BLaER1 treated with 17β-estradiol and CSF1 and Interleukin-3, amounts not matched to agents 10 nM and 100 nM (cell line): Measurements from ENCODE around the gene USP6NL.

Source experiments
- H3K27ac ChIP-seq, 11 experiments: shearing (Covaris generic); formaldehyde crosslinking; 2 replicates each; pipeline ENCODE4 v1.8.1; 2022
- H3K27me3 ChIP-seq, 11 experiments: shearing (Covaris generic); formaldehyde crosslinking; 2 replicates each; pipeline ENCODE4 v1.8.1; 2022
- H3K36me3 ChIP-seq, 11 experiments: shearing (Covaris generic); formaldehyde crosslinking; 2 replicates each; pipeline ENCODE4 v1.8.1; 2022
- H3K4me1 ChIP-seq, 10 experiments: shearing (Covaris generic); formaldehyde crosslinking; 2 replicates each; pipeline ENCODE4 v1.8.1; 2022
- H3K4me2 ChIP-seq, 11 experiments: shearing (Covaris generic); formaldehyde crosslinking; 2 replicates each; pipeline ENCODE4 v1.8.1; 2022
- H3K4me3 ChIP-seq, 10 experiments: shearing (Covaris generic); formaldehyde crosslinking; 2 replicates each; pipeline ENCODE4 v1.8.1; 2022
- H3K9ac ChIP-seq, 11 experiments: shearing (Covaris generic); formaldehyde crosslinking; 2 replicates each; pipeline ENCODE4 v1.8.1; 2022
- H3K9me3 ChIP-seq, 11 experiments: shearing (Covaris generic); formaldehyde crosslinking; replicated peaks in 1 of 11; 2 replicates each; pipeline ENCODE4 v1.8.1; 2022
- H4K20me1 ChIP-seq, 11 experiments: shearing (Covaris generic); formaldehyde crosslinking; 2 replicates each; pipeline ENCODE4 v1.8.1; 2022
- Cebpa-rat ChIP-seq, 11 experiments: shearing (Covaris generic); IDR thresholded peaks; 2 replicates each; pipeline ENCODE4 v1.8.1; 2022

Gene USP6NL

DNA sequence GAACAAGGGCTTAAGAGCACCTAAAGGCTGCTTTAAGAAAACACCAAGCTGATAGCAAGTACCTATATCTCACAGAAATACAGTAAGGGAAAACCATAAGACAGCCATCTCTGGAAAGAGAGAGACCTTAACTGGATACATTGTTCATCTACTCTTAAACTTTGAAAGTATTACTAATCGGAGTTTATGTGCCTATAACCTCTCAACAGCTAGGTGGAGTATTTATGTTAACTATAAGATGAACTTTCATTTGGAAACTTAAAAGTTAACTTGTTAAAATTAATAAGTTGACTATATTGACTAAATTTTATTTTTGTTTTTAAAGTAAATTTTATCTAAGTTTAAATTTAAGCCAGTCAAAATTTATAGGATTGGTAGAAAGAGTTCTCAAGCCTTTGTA is 90.6 kb downstream of the USP6NL start:
- H3K4me1 ChIP-seq = peaks cover 5 to 27% (median 15%) of the 10 kb centered on the region in 10 experiments; a peak in 19 of 20 replicates
- no peak overlapping the region for H3K4me2 ChIP-seq
- H4K20me1 ChIP-seq = peaks cover 0 to 9% (median 0%) of the 10 kb centered on the region in 11 experiments; a peak in 4 of 22 replicates
- peaks cover 18 to 55% (median 35%) of the 10 kb centered on the region in 11 experiments; a peak in 20 of 22 replicates for H3K36me3 ChIP-seq
- H3K9ac ChIP-seq = no peak overlapping the region
- no peak for TF ChIP-seq Cebpa-rat (IDR thresholded peaks at IDR 0.05)
- no peaks in the 10 kb centered on the region for H3K27me3 ChIP-seq
- H3K27ac ChIP-seq = no peak overlapping the region
- no peak overlapping the region for H3K4me3 ChIP-seq
- no peaks in the 10 kb centered on the region for H3K9me3 ChIP-seq

DNA sequence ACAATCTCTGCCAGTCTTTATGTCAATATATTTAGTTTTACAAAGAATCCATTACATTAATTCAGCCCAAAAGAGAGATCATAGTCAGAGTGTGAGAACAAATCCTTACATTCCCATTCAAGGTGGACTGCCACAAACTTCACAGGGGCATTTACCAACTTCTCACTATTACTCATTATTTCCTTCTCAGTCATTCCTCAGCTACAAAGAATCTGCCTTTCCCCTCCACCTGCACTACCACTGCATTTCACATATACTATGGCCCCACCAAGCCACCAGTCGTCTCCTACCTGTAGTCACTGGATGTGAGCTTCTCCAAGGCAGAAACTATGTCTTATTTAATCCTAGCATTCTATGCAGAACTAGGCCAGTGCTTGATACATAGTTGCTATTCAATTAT is 94.3 kb downstream of the USP6NL start:
- Histone ChIP-seq H3K4me1 (peaks cover 5 to 20% (median 16%) of the 10 kb centered on the region in 10 experiments; a peak in 19 of 20 replicates), H3K4me3 (no peak overlapping the region), H4K20me1 (peaks cover 0 to 10% (median 0%) of the 10 kb centered on the region in 11 experiments; a peak in 4 of 22 replicates), H3K27ac (no peak overlapping the region), H3K9ac (no peak overlapping the region), H3K36me3 (peaks cover 0 to 33% (median 16%) of the 10 kb centered on the region in 11 experiments; a peak in 15 of 22 replicates), H3K4me2 (peak overlapping the region in 7 of 11 experiments; percentile 1 to 81 (median 43); a peak in 10 of 22 replicates), H3K27me3 (no peaks in the 10 kb centered on the region), H3K9me3 (no peaks in the 10 kb centered on the region)
- no peak for TF ChIP-seq Cebpa-rat (IDR thresholded peaks at IDR 0.05)

- Histone ChIP-seq H3K27ac (peak overlapping the region in 8 of 11 experiments; percentile 0 to 57 (median 24); a peak in 9 of 22 replicates), H3K4me1 (peaks cover 5 to 18% (median 16%) of the 10 kb centered on the region in 10 experiments; a peak in 19 of 20 replicates), H4K20me1 (peaks cover 0 to 10% (median 0%) of the 10 kb centered on the region in 11 experiments; a peak in 4 of 22 replicates), H3K4me3 (no peak overlapping the region), H3K36me3 (peaks cover 0 to 26% (median 12%) of the 10 kb centered on the region in 11 experiments; a peak in 15 of 22 replicates), H3K9me3 (no peaks in the 10 kb centered on the region), H3K4me2 (peak overlapping the region; percentile 5 to 81 (median 43); a peak in 19 of 22 replicates), H3K9ac (peak overlapping the region in 1 of 11 experiments; percentile 16; a peak in 2 of 22 replicates), H3K27me3 (no peaks in the 10 kb centered on the region)
- no peak for TF ChIP-seq Cebpa-rat (IDR thresholded peaks at IDR 0.05)
Measured at GRCh38 chr10:11516431-11516746, 95.1 kb downstream of the USP6NL start.

- Histone ChIP-seq H4K20me1 (peaks cover 0 to 10% (median 0%) of the 10 kb centered on the region in 11 experiments; a peak in 4 of 22 replicates), H3K4me2 (peak overlapping the region; percentile 5 to 81 (median 43); a peak in 19 of 22 replicates), H3K4me3 (no peak overlapping the region), H3K4me1 (peaks cover 5 to 18% (median 16%) of the 10 kb centered on the region in 10 experiments; a peak in 19 of 20 replicates), H3K27me3 (no peaks in the 10 kb centered on the region), H3K9ac (peak overlapping the region in 1 of 11 experiments; percentile 16; a peak in 2 of 22 replicates), H3K36me3 (peaks cover 0 to 25% (median 12%) of the 10 kb centered on the region in 11 experiments; a peak in 15 of 22 replicates), H3K9me3 (no peaks in the 10 kb centered on the region), H3K27ac (peak overlapping the region in 8 of 11 experiments; percentile 0 to 57 (median 24); a peak in 9 of 22 replicates)
- no peak for TF ChIP-seq Cebpa-rat (IDR thresholded peaks at IDR 0.05)
Measured at GRCh38 chr10:11515596-11516430, 95.6 kb downstream of the USP6NL start.

GRCh38 chr10:11513727-11514126 is 97.7 kb downstream of the USP6NL start:
- Histone ChIP-seq H3K27me3 (no peaks in the 10 kb centered on the region), H3K36me3 (peaks cover under 1 to 21% (median 9%) of the 10 kb centered on the region in 11 experiments; a peak in 10 of 22 replicates), H3K9me3 (no peaks in the 10 kb centered on the region), H4K20me1 (peaks cover 0 to 6% (median 0%) of the 10 kb centered on the region in 11 experiments; a peak in 4 of 22 replicates), H3K9ac (no peak overlapping the region), H3K4me1 (peaks cover 5 to 22% (median 16%) of the 10 kb centered on the region in 10 experiments; a peak in 19 of 20 replicates), H3K27ac (no peak overlapping the region), H3K4me2 (no peak overlapping the region), H3K4me3 (no peak overlapping the region)
- no peak for TF ChIP-seq Cebpa-rat (IDR thresholded peaks at IDR 0.05)

DNA sequence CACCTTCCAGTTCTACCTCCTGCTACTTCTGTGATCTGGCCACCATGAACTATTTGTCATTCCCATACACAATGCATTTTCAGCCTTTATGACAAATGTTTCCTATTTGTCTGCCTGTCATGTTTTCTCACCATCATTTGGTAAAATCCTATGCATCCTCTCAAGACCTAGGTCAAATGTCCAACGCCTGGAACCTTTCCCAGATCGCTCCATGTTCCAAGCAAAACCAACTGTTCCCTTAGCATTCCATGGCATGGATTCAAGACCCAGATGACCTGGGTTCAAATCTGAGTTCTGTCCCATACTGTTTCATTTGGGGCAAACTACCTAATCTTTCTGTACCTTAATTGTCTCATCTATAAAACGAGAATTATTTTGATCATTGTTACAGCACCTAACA is 98.9 kb downstream of the USP6NL start:
- peaks cover 0 to 6% (median 0%) of the 10 kb centered on the region in 11 experiments; a peak in 4 of 22 replicates for H4K20me1 ChIP-seq
- no peak for TF ChIP-seq Cebpa-rat (IDR thresholded peaks at IDR 0.05)
- H3K9ac ChIP-seq = no peak overlapping the region

DNA sequence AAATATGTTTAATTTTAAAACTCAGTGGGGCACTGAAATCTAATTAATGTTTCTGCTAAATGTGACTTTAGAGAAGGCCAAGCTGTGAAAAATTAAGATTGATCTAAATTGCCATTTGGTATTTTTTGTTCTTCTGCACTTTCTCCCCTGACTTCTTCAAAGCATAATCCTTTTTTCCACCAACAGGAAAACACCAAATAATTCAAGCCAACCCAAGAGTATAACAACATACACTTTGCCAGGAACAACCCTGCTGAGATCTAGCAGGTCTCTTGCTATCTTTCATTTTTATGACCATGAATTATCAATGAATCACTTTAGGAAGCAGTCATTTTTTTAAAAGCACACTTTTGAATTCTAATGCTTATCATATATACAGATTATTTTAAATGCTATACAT is 100.1 kb downstream of the USP6NL start:
- H3K4me3 ChIP-seq = no peak overlapping the region
- H3K36me3 ChIP-seq = peaks cover 12 to 46% (median 26%) of the 10 kb centered on the region in 11 experiments; a peak in 17 of 22 replicates
- H3K27ac ChIP-seq = no peak overlapping the region
- peaks cover 4 to 12% (median 6%) of the 10 kb centered on the region in 10 experiments; a peak in 19 of 20 replicates for H3K4me1 ChIP-seq
- H3K9ac ChIP-seq = no peak overlapping the region
- no peaks in the 10 kb centered on the region for H3K9me3 ChIP-seq
- no peaks in the 10 kb centered on the region for H3K27me3 ChIP-seq
- H4K20me1 ChIP-seq = peaks cover 0 to 4% (median 0%) of the 10 kb centered on the region in 11 experiments; a peak in 4 of 22 replicates
- TF ChIP-seq Cebpa-rat (IDR thresholded peaks at IDR 0.05) = no peak
- no peak overlapping the region for H3K4me2 ChIP-seq

More for the DNA sequence above, 98.9 kb downstream of the USP6NL start:
- H3K4me3 ChIP-seq = no peak overlapping the region
- no peaks in the 10 kb centered on the region for H3K27me3 ChIP-seq
- H3K27ac ChIP-seq = no peak overlapping the region
- H3K36me3 ChIP-seq = peaks cover 12 to 33% (median 20%) of the 10 kb centered on the region in 11 experiments; a peak in 16 of 22 replicates
- no peak overlapping the region for H3K4me2 ChIP-seq
- H3K9me3 ChIP-seq = no peaks in the 10 kb centered on the region
- H3K4me1 ChIP-seq = peaks cover 5 to 22% (median 16%) of the 10 kb centered on the region in 10 experiments; a peak in 19 of 20 replicates

GRCh38 chr10:11510736-11511135 is 100.7 kb downstream of the USP6NL start:
- no peak overlapping the region for H3K4me2 ChIP-seq
- H3K27ac ChIP-seq = no peak overlapping the region
- TF ChIP-seq Cebpa-rat (IDR thresholded peaks at IDR 0.05) = no peak
- peaks cover 0 to 3% (median 0%) of the 10 kb centered on the region in 11 experiments; a peak in 2 of 22 replicates for H4K20me1 ChIP-seq
- H3K4me3 ChIP-seq = no peak overlapping the region
- H3K27me3 ChIP-seq = no peaks in the 10 kb centered on the region
- H3K4me1 ChIP-seq = peaks cover 0 to 7% (median 0%) of the 10 kb centered on the region in 10 experiments; a peak in 7 of 20 replicates
- H3K9ac ChIP-seq = no peak overlapping the region
- H3K36me3 ChIP-seq = peaks cover 12 to 51% (median 26%) of the 10 kb centered on the region in 11 experiments; a peak in 17 of 22 replicates
- H3K9me3 ChIP-seq = no peaks in the 10 kb centered on the region

- Histone ChIP-seq H3K4me1 (peaks cover 0 to 7% (median 0%) of the 10 kb centered on the region in 10 experiments; a peak in 2 of 20 replicates), H3K4me3 (no peak overlapping the region), H3K9me3 (no peaks in the 10 kb centered on the region), H3K27me3 (no peaks in the 10 kb centered on the region), H4K20me1 (peaks cover 0 to 3% (median 0%) of the 10 kb centered on the region in 11 experiments; a peak in 2 of 22 replicates), H3K9ac (no peak overlapping the region), H3K27ac (no peak overlapping the region), H3K36me3 (peaks cover 12 to 52% (median 29%) of the 10 kb centered on the region in 11 experiments; a peak in 17 of 22 replicates), H3K4me2 (no peak overlapping the region)
- TF ChIP-seq Cebpa-rat (IDR thresholded peaks at IDR 0.05) = no peak
Measured at GRCh38 chr10:11510281-11510680, 101.2 kb downstream of the USP6NL start.
